Fibroblast of mammary gland (primary cell): ENCODE measurements around the gene EWSR1.
"Not testable (repeated sequence)": the region's sequence is repeated elsewhere in the genome, so short reads cannot be mapped to it uniquely, and the experiment has no call there.

Experiments
- DNase-seq: peaks from one replicate; pipeline ENCODE4 v3.0.0-alpha.2; 2010; ENCODE audit warnings: low read depth
- H3K4me3 ChIP-seq: 2 replicates; pipeline ENCODE4 v1.5.1; 2011; ENCODE audit warnings: low read depth, mild to moderate bottlenecking, low read length, moderate library complexity; ENCODE audit not compliant: control insufficient read depth
- TF ChIP-seq, protein P1 (sequence below): conservative IDR thresholded peaks from 2 replicates; pipeline ENCODE4 v1.5.1; 2011; ENCODE audit warnings: low read depth, low read length, inconsistent platforms; ENCODE audit not compliant: control insufficient read depth, insufficient read depth

EWSR1 gene

DNA sequence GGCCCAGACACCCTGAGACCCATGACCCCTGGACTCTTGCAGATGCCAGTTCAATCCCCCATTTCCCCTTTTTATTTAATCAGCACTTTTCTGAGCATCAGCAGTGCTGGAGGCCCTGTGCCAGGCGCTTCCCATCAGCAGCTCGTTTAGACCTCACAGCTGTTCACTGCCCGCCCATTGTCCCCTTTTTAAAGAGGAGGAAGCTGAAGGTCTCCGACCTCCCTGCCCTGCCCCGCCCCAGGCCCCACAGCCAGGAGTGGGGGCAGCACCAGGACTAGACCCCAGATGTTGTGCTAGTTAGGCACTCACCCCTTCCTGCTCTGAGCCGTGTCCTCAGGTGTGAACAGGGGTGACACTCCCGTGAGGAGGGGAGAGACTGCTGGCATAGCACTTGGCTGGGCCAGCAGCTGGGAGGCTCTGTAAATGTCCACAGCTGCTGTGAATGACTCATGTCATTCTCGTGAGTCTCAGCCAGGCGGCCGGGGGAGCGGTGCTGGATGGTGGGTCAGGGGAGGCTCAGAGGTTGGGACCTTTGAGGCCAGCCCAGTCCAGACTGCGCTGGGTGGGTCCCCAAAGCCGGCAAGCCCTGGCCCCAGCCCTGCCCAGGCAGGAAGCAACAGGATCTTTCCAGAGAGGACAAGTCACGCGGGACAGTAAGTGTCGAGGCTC, 42.5 kb upstream of the EWSR1 start:
- H3K4me3 ChIP-seq: no peak overlapping the region
- TF ChIP-seq, protein P1, sequence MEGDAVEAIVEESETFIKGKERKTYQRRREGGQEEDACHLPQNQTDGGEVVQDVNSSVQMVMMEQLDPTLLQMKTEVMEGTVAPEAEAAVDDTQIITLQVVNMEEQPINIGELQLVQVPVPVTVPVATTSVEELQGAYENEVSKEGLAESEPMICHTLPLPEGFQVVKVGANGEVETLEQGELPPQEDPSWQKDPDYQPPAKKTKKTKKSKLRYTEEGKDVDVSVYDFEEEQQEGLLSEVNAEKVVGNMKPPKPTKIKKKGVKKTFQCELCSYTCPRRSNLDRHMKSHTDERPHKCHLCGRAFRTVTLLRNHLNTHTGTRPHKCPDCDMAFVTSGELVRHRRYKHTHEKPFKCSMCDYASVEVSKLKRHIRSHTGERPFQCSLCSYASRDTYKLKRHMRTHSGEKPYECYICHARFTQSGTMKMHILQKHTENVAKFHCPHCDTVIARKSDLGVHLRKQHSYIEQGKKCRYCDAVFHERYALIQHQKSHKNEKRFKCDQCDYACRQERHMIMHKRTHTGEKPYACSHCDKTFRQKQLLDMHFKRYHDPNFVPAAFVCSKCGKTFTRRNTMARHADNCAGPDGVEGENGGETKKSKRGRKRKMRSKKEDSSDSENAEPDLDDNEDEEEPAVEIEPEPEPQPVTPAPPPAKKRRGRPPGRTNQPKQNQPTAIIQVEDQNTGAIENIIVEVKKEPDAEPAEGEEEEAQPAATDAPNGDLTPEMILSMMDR: no peak
- DNase-seq: peak; percentile 20

DNA sequence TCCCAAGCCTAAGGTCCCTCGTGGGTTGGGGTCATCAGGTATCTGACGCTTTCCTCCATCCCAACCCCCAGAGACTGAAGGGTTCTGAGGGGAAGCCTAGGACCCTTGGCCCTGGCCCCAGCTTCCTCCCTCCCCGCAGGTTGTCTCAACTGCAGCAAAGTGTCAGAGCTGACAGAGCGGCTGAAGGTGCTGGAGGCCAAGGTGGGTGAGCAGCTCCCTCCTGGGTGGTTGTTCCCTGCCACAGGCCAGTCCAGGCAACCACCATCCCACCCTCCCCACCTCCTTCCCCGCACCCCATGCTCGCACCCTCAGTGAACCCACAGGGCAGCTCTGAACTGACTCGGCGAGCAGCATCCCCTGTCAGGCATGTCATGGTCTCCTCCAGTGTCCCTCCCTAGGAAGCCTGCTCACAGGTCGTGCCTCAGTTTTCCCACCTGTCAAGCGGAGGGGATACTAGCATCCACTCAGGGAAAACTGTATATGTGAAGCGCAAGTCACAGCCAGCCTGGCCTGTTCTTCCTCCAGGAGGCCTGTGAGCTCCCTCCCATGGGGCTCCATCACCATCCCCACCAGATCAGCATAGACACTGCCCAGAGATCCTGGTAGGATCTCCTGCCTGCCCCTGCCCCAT, 41.6 kb upstream of the EWSR1 start:
- no peak overlapping the region for H3K4me3 ChIP-seq
- TF ChIP-seq, protein P1: no peak
- DNase-seq: no peak

DNA sequence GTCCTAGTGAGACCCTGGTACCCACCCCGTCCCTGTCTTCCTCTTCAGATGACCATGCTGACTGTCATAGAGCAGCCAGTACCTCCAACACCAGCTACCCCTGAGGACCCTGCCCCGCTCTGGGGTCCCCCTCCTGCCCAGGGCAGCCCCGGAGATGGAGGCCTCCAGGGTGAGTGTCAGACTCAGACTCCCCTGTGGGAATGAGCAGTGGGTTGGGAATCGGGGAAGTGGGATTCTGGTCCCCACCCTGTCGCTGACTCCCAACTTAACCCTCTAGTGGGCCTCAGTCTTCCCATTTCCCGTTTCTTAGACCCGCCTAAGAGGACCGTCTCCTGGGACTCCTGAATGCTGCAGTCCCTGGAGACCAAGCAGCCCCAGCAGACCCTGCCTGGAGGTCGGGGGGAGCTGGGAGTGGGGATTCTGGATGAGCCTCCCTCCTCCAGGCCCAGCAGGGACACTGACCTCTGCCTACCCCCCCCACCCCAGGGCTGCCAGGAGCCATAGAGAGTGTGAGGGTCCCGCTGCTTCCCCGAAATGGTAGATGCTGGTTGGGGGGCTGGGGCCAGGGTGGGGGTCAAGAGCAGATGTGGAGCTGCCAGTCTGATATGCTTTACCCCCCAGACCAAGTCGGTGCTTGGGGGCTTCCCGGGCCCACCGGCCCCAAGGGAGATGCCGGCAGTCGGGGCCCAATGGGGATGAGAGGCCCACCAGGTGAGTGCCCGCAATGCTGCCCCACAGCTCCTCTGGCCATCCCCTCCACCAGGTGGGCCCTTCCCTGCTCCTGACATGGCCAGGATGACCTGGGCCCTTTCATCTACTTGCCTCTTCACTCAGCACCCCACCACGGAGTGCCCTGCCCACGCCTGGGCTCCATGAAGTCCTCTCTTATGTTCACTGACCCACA, 36.8 kb upstream of the EWSR1 start:
- DNase-seq: no peak
- H3K4me3 ChIP-seq: no peak overlapping the region
- TF ChIP-seq, protein P1: no peak

DNA sequence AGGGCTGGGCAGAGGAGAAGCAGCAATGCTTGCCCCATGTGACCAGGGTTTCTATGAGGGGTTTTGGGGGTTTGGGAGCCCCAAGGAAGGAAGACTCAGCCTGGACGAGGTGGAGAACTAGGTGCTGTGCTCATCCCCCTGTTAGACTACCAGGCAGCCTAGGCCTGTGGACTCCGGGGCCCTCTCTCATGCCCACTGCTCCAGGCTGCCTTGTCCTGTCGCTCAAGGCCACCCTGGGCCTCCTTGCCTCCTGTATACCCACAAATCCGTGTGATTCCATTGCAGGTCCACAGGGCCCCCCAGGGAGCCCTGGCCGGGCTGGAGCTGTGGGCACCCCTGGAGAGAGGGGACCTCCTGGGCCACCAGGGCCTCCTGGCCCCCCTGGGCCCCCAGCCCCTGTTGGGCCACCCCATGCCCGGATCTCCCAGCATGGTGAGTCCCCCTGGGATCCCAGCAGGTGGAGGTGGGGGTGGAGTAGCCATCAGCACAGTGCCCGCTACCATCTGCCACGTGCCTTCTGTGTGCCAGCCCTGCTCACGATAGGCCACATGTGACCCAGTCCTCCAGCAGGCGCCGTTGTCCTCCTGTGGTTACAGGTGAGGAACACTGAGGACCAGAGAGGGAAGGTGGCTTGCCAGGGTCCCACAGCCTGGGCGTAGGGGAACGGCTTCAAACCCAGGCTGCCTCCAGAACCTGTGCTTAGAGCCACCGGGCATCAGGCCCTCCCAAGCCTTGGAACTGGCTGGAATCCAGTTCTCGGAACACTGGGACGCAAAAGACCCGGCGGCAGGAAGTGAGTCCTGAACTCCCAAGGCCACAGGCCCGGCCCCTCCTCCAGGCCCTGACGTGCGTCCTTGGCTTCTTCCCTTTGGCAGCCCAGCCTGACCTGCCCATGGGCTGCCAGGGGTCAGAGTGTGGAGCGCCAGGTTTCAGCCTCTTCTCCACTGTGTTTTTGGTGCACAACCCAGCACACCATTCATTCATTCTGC, 35.8 kb upstream of the EWSR1 start:
- DNase-seq: no peak
- TF ChIP-seq, protein P1: no peak
- no peak overlapping the region for H3K4me3 ChIP-seq

DNA sequence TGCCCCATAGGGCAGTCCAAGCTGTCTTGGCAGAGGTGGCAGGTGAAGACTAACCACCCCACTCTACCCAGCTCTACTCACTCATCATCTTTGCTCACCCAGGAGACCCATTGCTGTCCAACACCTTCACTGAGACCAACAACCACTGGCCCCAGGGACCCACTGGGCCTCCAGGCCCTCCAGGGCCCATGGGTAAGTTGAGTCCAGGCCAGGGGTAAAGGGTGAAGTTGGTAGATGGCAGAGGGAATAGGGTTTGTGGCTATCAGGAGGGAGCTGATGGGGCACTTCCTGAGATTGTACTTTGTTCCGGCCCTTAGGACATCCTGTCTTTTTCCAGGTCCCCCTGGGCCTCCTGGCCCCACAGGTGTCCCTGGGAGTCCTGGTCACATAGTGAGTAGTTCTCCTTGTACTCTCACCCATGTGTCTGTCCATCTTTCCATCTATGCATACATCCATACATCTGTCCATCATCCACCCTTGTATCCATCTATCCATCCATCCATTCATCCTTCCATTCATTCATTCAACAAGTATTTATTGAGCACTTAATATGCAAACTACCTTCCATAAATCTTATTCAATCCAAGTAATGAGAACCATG, 34.7 kb upstream of the EWSR1 start:
- no peak overlapping the region for H3K4me3 ChIP-seq
- TF ChIP-seq, protein P1: no peak
- no peak for DNase-seq

DNA sequence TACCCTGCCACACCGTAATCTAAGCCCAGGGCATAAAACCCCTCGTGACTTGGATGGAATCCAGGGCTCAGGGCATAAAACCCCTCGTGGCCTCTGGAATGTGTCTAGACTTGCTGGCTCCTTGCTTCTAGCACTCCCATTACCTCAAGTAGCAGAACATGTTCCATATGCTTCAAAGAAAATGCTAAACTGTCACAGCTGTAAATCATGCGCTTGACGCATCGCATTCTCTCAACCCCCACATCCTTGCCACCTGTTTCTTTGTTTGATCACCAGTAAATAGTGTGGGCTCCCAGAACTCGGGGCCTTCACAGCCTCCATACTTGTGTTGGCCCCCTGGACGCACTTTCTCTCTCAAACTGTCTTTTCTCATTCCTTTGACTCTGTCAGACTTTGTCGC, 27.6 kb upstream of the EWSR1 start:
- DNase-seq, H3K4me3 ChIP-seq: not testable (repeated sequence)
